Measurements from ENCODE around the gene ATP8B2. TPM values are rescaled to one million over a fixed set of nuclear protein-coding genes. Genes with fewer than 3 reads are reported as not detected.
"Not testable (repeated sequence)": the region's sequence is repeated elsewhere in the genome, so short reads cannot be mapped to it uniquely, and the experiment has no call there.

ATP8B2 gene
- total RNA-seq, 6 donors from 2014 or later = 20.2 to 45.1 (median 37.4) TPM

- no peaks in the 10 kb centered on the region for H3K9me3 ChIP-seq
- ATAC-seq (ENCODE audit: low FRiP score in 2 of 2) = no peak
- no peak overlapping the region for H3K4me3 ChIP-seq
- 78 to 80% methylated on average over 6 of the region's 6 CpGs for WGBS, 2 donors
- no peak for TF ChIP-seq POLR2AphosphoS5 (IDR thresholded peaks at IDR 0.05)
- no peak for TF ChIP-seq CTCF (IDR thresholded peaks at IDR 0.05)
- no peak for TF ChIP-seq EP300 (IDR thresholded peaks at IDR 0.05)
- TF ChIP-seq POLR2A (IDR thresholded peaks at IDR 0.05) = no peak
- no peak for DNase-seq
- no peaks in the 10 kb centered on the region for H3K27me3 ChIP-seq
- no peaks in the 10 kb centered on the region for H3K36me3 ChIP-seq
- H3K27ac ChIP-seq = no peak overlapping the region
- no peaks in the 10 kb centered on the region for H3K4me1 ChIP-seq
Measured at GRCh38 chr1:154371436-154371835, 46.1 kb downstream of the ATP8B2 start.

- H3K36me3 ChIP-seq, DNase-seq, H3K4me1 ChIP-seq, H3K4me3 ChIP-seq, H3K9me3 ChIP-seq, H3K27ac ChIP-seq, H3K27me3 ChIP-seq: not testable (repeated sequence)
- WGBS, 2 donors = 75 to 78% methylated on average over 7 of the region's 7 CpGs
- peak in 1 of 2 donors; percentile 38 for ATAC-seq (ENCODE audit: low FRiP score in 2 of 2)
Measured at GRCh38 chr1:154373777-154374357, 48.5 kb downstream of the ATP8B2 start.

- Histone ChIP-seq H3K27me3 (no peaks in the 10 kb centered on the region), H3K36me3 (no peaks in the 10 kb centered on the region), H3K4me1 (no peaks in the 10 kb centered on the region), H3K9me3 (no peaks in the 10 kb centered on the region), H3K4me3 (no peak overlapping the region), H3K27ac (no peak overlapping the region)
- WGBS, 2 donors = 81 to 90% methylated on average over 3 to 16 of the region's 16 CpGs
- ATAC-seq (ENCODE audit: low FRiP score in 2 of 2) (no peak), DNase-seq (peak in 1 of 2 donors; percentile 61)
- no peak for TF ChIP-seq POLR2A (IDR thresholded peaks at IDR 0.05)
- no peak for TF ChIP-seq EP300 (IDR thresholded peaks at IDR 0.05)
- no peak for TF ChIP-seq CTCF (IDR thresholded peaks at IDR 0.05)
- no peak for TF ChIP-seq POLR2AphosphoS5 (IDR thresholded peaks at IDR 0.05)
Measured at GRCh38 chr1:154379301-154379700, 54.0 kb downstream of the ATP8B2 start.

GRCh38 chr1:154384650-154385489 is 59.5 kb downstream of the ATP8B2 start:
- H3K9me3 ChIP-seq = no peaks in the 10 kb centered on the region
- WGBS, 2 donors = 76 to 79% methylated on average over 7 to 8 of the region's 8 CpGs
- H3K27ac ChIP-seq = peak overlapping the region in 3 of 4 donors; percentile 4 to 73 (median 54)
- ATAC-seq (ENCODE audit: low FRiP score in 2 of 2) (peak in 1 of 2 donors; percentile 14), DNase-seq (no peak)
- no peak overlapping the region for H3K4me3 ChIP-seq
- no peaks in the 10 kb centered on the region for H3K27me3 ChIP-seq
- no peaks in the 10 kb centered on the region for H3K36me3 ChIP-seq
- TF ChIP-seq POLR2AphosphoS5 (IDR thresholded peaks at IDR 0.05) (no peak), EP300 (IDR thresholded peaks at IDR 0.05) (no peak), POLR2A (IDR thresholded peaks at IDR 0.05) (no peak), CTCF (IDR thresholded peaks at IDR 0.05) (no peak)
- H3K4me1 ChIP-seq = peaks cover 10 to 23% (median 18%) of the 10 kb centered on the region in 4 donors

- Histone ChIP-seq H3K27ac (peak overlapping the region in 2 of 4 donors; percentile 45 to 68), H3K4me1 (peaks cover 10 to 23% (median 18%) of the 10 kb centered on the region in 4 donors), H3K27me3 (no peaks in the 10 kb centered on the region), H3K4me3 (no peak overlapping the region), H3K9me3 (no peaks in the 10 kb centered on the region), H3K36me3 (no peaks in the 10 kb centered on the region)
- DNase-seq (peak in 1 of 2 donors; percentile 52), ATAC-seq (ENCODE audit: low FRiP score in 2 of 2) (peak; percentile 46 to 84)
- no peak for TF ChIP-seq POLR2AphosphoS5 (IDR thresholded peaks at IDR 0.05)
- TF ChIP-seq CTCF (IDR thresholded peaks at IDR 0.05) = no peak
- TF ChIP-seq POLR2A (IDR thresholded peaks at IDR 0.05) = no peak
- TF ChIP-seq EP300 (IDR thresholded peaks at IDR 0.05) = no peak
- 73 to 80% methylated on average over 7 to 11 of the region's 11 CpGs for WGBS, 2 donors
Measured at GRCh38 chr1:154386643-154387352, 61.5 kb downstream of the ATP8B2 start.

Data from upper lobe of left lung (tissue), 6 donors.